Tracheal epithelial cell (primary cell): ENCODE measurements around the gene ASCL2. TPM values are rescaled to one million over a fixed set of nuclear protein-coding genes. Genes with fewer than 3 reads are reported as not detected.

ENCODE experiments used
- total RNA-seq: library from RNA; depleted of rRNA; stranded (reverse); fragments of >200 nt; gene quantifications from 2 replicates; pipeline ENCODE4 v1.2.1, GENCODE V29; 2014

Gene ASCL2
- 1.4 and 1.7 TPM in 2 replicates for total RNA-seq

DNA sequence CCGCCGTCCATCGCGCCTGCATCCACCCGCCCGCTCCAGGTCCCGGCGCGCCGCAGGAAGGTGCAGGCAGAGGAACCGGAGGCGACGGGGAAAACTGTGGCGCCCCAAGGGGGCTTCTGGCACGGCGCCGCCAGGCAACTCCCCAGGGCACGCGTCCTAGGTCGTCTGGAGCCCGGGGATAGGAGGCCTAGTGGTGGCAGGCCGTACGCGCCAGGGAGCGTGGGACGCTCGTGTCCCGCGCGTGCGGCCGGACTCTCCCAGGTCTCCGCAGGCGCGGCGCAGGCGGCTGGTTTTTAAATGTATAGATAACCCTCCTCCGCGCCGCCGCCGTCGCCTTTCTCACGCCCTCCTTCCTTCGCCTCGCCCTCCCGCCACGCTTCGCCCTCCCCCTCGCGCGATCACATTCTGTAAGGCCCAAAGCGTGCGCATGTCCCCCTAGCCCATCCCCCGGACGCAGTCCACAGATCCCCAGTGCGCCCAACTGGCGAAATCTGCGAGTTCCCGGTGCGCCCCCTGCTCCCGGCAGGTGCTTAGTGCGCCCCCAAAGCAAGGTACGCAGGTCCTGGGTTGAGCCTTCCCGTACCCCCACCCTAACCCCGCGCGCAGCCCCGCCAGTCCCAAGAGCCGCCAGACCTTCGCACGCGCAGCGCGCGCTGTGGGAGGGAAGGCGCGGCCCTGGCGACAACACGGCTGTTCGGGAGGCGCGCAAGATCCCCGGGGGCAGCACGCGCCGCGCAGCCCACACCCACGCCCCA lies at the start of gene ASCL2:
Gene ASCL2 (minus strand): TSS at position 267 of the 755 bp plus-strand sequence. CDS start 256 bp downstream, at position 11.

GRCh38 chr11:2301631-2302305 lies 31.4 kb upstream of the ASCL2 start, which contains the start of the genes C11orf21 and TSPAN32:
Gene C11orf21 (minus strand): TSS chr11:2301918. CDS start chr11:2301808, 110 bp downstream.
Gene TSPAN32 (plus strand): TSS chr11:2302013. CDS start chr11:2302150, 137 bp downstream.

Other genes starting within 250 kb of the ASCL2 start
- 5.3 and 30.5 TPM in 2 replicates for gene IGF2, start 131.2 kb downstream of the ASCL2 start, total RNA-seq
- not detected in 2 replicates for gene INS, start 109.4 kb downstream of the ASCL2 start, total RNA-seq
- gene TH, start 98.8 kb downstream of the ASCL2 start, total RNA-seq: 0.48 TPM in 1 of 2 replicates, not detected in the other
- gene C11orf21, start 31.3 kb upstream of the ASCL2 start, total RNA-seq: not detected in 2 replicates
- gene TSPAN32, start 31.4 kb upstream of the ASCL2 start, total RNA-seq: not detected in 2 replicates
- gene CD81, start 106.7 kb upstream of the ASCL2 start, total RNA-seq: 208 and 232 TPM in 2 replicates
- 61.8 and 77.6 TPM in 2 replicates for gene TSSC4, start 130.2 kb upstream of the ASCL2 start, total RNA-seq
- not detected in 2 replicates for gene TRPM5, start 173.9 kb upstream of the ASCL2 start, total RNA-seq
- gene KCNQ1, start 174.4 kb upstream of the ASCL2 start, total RNA-seq: 0.96 and 2.6 TPM in 2 replicates